Endothelial cell of umbilical vein (primary cell): ENCODE measurements around the gene C10orf143. TPM values are rescaled to one million over a fixed set of nuclear protein-coding genes. Genes with fewer than 3 reads are reported as not detected.

Experiments used
- BruUV-seq: library from RNA; stranded (reverse); fragments of 400-500 nt; replicated peaks from 2 replicates; lab custom pipeline; 2021; lab: Mats Ljungman, UMichigan
- CTCF ChIA-PET: fragments of 300-600, 350-600 bp; sonication (Branson Sonifier 250); formaldehyde crosslinking; loops from one replicate; lab custom pipeline; 2021; ENCODE audit warnings: antibody characterized with exemption, inconsistent platforms; lab: Charles Lee
- POLR2A ChIA-PET: fragments of 300-600, 350-600 bp; sonication (Branson Sonifier 250); formaldehyde crosslinking; loops from one replicate; lab custom pipeline; 2021; ENCODE audit warnings: antibody characterized with exemption, inconsistent platforms; lab: Charles Lee
- DNase-seq: peaks from one replicate; pipeline ENCODE4 v3.0.0-alpha.2; 2011; ENCODE audit warnings: low read depth, low spot score
- FAIRE-seq: peaks from 2 replicates; lab custom pipeline; 2011; peaks lifted over from hg19 to GRCh38; lab: Jason Lieb, UNC
- H2AFZ ChIP-seq: 2 replicates; pipeline ENCODE4 v1.6.0; 2012; ENCODE audit warnings: low read depth, low read length, control low read depth, inconsistent platforms
- H3K27ac ChIP-seq: 2 replicates; pipeline ENCODE4 v1.5.1; 2011; ENCODE audit warnings: low read depth, mild to moderate bottlenecking, control low read depth, low read length, moderate library complexity; ENCODE audit not compliant: insufficient read depth
- H3K27me3 ChIP-seq, 2 experiments: 2 replicates each; pipeline versions ENCODE4 v1.6.0 to v1.6.1; 2011; ENCODE audit warnings: low read length in 2 of 2, mixed read lengths in 1 of 2; ENCODE audit not compliant: control insufficient read depth in 2 of 2, insufficient read depth in 2 of 2
- H3K36me3 ChIP-seq, 2 experiments: 2 replicates in 1 of 2; 3 replicates in 1 of 2; pipeline ENCODE4 v1.5.1; 2011; ENCODE audit warnings: low read length in 2 of 2, mild to moderate bottlenecking in 1 of 2, moderate library complexity in 1 of 2; ENCODE audit not compliant: control insufficient read depth in 2 of 2, insufficient read depth in 2 of 2; ENCODE audit errors: extremely low read depth in 1 of 2
- H3K4me1 ChIP-seq: 3 replicates; pipeline ENCODE4 v1.5.1; 2011; ENCODE audit warnings: mild to moderate bottlenecking, low read length; ENCODE audit not compliant: control insufficient read depth, insufficient read depth; ENCODE audit errors: extremely low read depth
- H3K4me2 ChIP-seq: 2 replicates; pipeline ENCODE4 v1.6.1; 2011; ENCODE audit warnings: low read length, control low read depth, mixed read lengths; ENCODE audit not compliant: insufficient read depth
- H3K4me3 ChIP-seq, 3 experiments: fragments of 200-600 bp in 1 of 3; sonication (generic), shearing (Covaris generic) in 1 of 3; replicated peaks in 1 of 3; 2 replicates each; pipeline ENCODE4 v1.5.1; 2011 to 2016; ENCODE audit warnings: control low read depth in 3 of 3, low read length in 3 of 3, mild to moderate bottlenecking in 2 of 3, inconsistent platforms in 1 of 3, low read depth in 1 of 3, moderate library complexity in 1 of 3; ENCODE audit not compliant: insufficient read depth in 1 of 3
- H3K79me2 ChIP-seq: 2 replicates; pipeline ENCODE4 v1.6.0; 2012; ENCODE audit warnings: low read length, inconsistent platforms; ENCODE audit not compliant: control insufficient read depth, insufficient read depth
- H3K9ac ChIP-seq: replicated peaks from 2 replicates; pipeline ENCODE3; 2011; ENCODE audit warnings: low read length, control low read depth; ENCODE audit not compliant: insufficient read depth; ENCODE audit errors: extremely low read depth
- H3K9me1 ChIP-seq: replicated peaks from 3 replicates; pipeline ENCODE4 v1.6.0; 2011; ENCODE audit warnings: mild to moderate bottlenecking, low read length; ENCODE audit not compliant: control insufficient read depth, insufficient read depth; ENCODE audit errors: extremely low read depth
- H3K9me3 ChIP-seq: replicated peaks from 2 replicates; pipeline ENCODE4 v1.5.1; 2012; ENCODE audit warnings: low read length, inconsistent platforms; ENCODE audit not compliant: control insufficient read depth, insufficient read depth
- H4K20me1 ChIP-seq: replicated peaks from 2 replicates; pipeline ENCODE3; 2011; ENCODE audit warnings: mild to moderate bottlenecking, low read length; ENCODE audit not compliant: control insufficient read depth, insufficient read depth; ENCODE audit errors: extremely low read depth
- CTCF ChIP-seq, 2 donors: IDR thresholded peaks; 1 replicate in 1 of 2; 2 replicates in 1 of 2; pipeline ENCODE4 v1.5.1; 2011; ENCODE audit warnings: low read length in 2 of 2, mild to moderate bottlenecking in 2 of 2, moderate library complexity in 2 of 2, control low read depth in 1 of 2, inconsistent platforms in 1 of 2, low read depth in 1 of 2; ENCODE audit not compliant: insufficient read depth in 1 of 2; ENCODE audit errors: extremely low read depth in 1 of 2
- EZH2 ChIP-seq: IDR thresholded peaks from 2 replicates; pipeline ENCODE4 v1.6.1; 2012; ENCODE audit warnings: borderline replicate concordance, low read depth, mild to moderate bottlenecking, moderate library complexity, low read length, inconsistent platforms; ENCODE audit not compliant: severe bottlenecking
- FOS ChIP-seq: IDR thresholded peaks from 2 replicates; pipeline ENCODE4 v1.6.1; 2011; ENCODE audit warnings: mild to moderate bottlenecking, low read length, moderate library complexity, borderline replicate concordance; ENCODE audit not compliant: insufficient read depth
- GATA2 ChIP-seq: IDR thresholded peaks from 2 replicates; pipeline ENCODE4 v1.7.0; 2011; ENCODE audit warnings: low read depth, mild to moderate bottlenecking, moderate library complexity, mixed read lengths, low read length; ENCODE audit not compliant: insufficient read length, insufficient read depth
- JUN ChIP-seq: IDR thresholded peaks from 2 replicates; pipeline ENCODE4 v1.6.1; 2011; ENCODE audit warnings: borderline replicate concordance, low read depth; ENCODE audit not compliant: insufficient read length, insufficient read depth
- MAX ChIP-seq: IDR thresholded peaks from 2 replicates; pipeline ENCODE4 v1.6.1; 2011; ENCODE audit not compliant: insufficient read depth, insufficient read length
- MYC ChIP-seq: IDR thresholded peaks from one replicate; pipeline ENCODE4 v1.6.1; 2011; ENCODE audit warnings: mild to moderate bottlenecking, low read depth, low read length
- POLR2A ChIP-seq: IDR thresholded peaks from 2 replicates; pipeline ENCODE4 v1.6.1; 2012; ENCODE audit warnings: low read depth, mild to moderate bottlenecking, control low read depth, low read length
- POLR2AphosphoS5 ChIP-seq: IDR thresholded peaks from 2 replicates; pipeline ENCODE4 v1.6.1; 2012; ENCODE audit warnings: low read depth, mild to moderate bottlenecking, control low read depth, low read length, moderate library complexity; ENCODE audit not compliant: insufficient read depth
- dilution Hi-C: fragments of 300-500 bp; cut with MboI; formaldehyde crosslinking; loops from one replicate; pipeline ENCODE4 v1.15.0; 2019; ENCODE audit warnings: low sequenced_read_pairs; ENCODE audit not compliant: extremely low pct_ligation_motif_present
- intact Hi-C: fragments of 100-400 bp; cut with micrococcal nuclease; formaldehyde crosslinking; loops from one replicate; pipeline ENCODE4 v1.10.0; 2022
- polyA plus RNA-seq, 4 experiments: library from polyadenylated mRNA; depleted of rRNA in 3 of 4; stranded (reverse) in 3 of 4; unstranded in 1 of 4; fragments of >200 nt; gene quantifications; 2 replicates each; pipeline versions ENCODE4 v1.2.1 to v1.2.3, GENCODE V29; 2011 to 2012; ENCODE audit warnings: missing spikeins in 1 of 4
- total RNA-seq: library from RNA; stranded (reverse); gene quantifications from 2 replicates; pipeline ENCODE4 v1.2.3, GENCODE V29; 2021

The C10orf143 gene
- total and polyA plus RNA-seq, 2 donors (not counting 3 experiments of a cell fraction or from before 2014, with no cell fraction given): 0.26 to 0.44 TPM

DNA sequence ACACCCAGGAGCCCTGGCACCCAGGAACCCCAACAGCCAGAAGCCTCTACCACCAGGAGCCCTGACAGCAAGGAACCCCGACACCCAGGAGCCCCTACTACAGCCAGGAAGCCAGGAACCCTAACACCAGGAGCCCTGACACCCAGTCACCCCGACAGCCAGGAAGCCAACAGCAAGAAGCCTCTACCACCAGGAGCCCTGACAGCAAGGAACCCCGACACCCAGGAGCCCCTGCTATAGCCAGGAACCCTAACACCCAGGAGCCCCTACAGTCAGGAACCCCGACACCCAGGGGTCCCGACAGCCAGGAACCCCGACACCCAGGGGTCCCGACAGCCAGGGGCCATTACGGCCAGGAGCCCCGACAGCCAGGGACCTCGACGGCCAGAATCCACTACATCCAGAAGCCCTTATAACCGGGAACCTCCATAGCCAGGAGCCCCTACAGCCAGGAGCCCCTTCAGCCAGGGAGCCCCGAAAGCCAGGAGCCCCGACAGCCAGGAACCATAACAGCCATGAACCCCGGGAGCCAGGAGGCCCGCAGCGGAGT, 25.1 kb upstream of the C10orf143 start:
- Histone ChIP-seq H4K20me1 (no peaks in the 10 kb centered on the region), H3K4me1 (peaks cover 19% of the 10 kb centered on the region), H3K9me1 (no peaks in the 10 kb centered on the region), H3K4me2 (peak overlapping the region; percentile 65), H3K27me3 (peaks cover 0 to 2% of the 10 kb centered on the region in 2 experiments), H3K4me3 (peak overlapping the region; percentile 80 to 95 (median 83)), H3K27ac (peak overlapping the region; percentile 57), H3K79me2 (peaks cover 45% of the 10 kb centered on the region), H3K36me3 (no peaks in the 10 kb centered on the region), H3K9me3 (no peaks in the 10 kb centered on the region), H2AFZ (peak overlapping the region; percentile 84), H3K9ac (peak overlapping the region; percentile 87)
- TSS peak; percentile 28 for BruUV-seq
- dilution Hi-C loops (no loop called here), intact Hi-C loops (loop anchor here (1.0 to 2.0 kb wide), 3 partner anchors 19 to 1089 kb away; no protein-coding TSS in a partner anchor)
- POLR2A ChIA-PET: interaction anchor here (0.6 to 2.5 kb wide), 3 partner anchors 15 to 44 kb away, joined by 3 to 24 read pairs (median 5); partner anchors contain the start of gene C10orf143
- CTCF ChIA-PET: interaction anchor here (1.0 to 3.3 kb wide), 4 partner anchors 8 to 44 kb away, joined by 4 to 46 read pairs (median 6); partner anchors contain the start of gene C10orf143
- DNase-seq: no peak
- TF ChIP-seq FOS (no peak), POLR2A (no peak), MAX (no peak), POLR2AphosphoS5 (no peak), GATA2 (no peak), EZH2 (no peak), JUN (no peak), MYC (no peak), CTCF (IDR thresholded peaks at IDR 0.05; ENCODE audit: extremely low read depth in 1 of 2, insufficient read depth in 1 of 2, low read depth in 1 of 2, low read length in 2 of 2) (no peak)
- FAIRE-seq: no peak
